Measurements from ENCODE around the gene LDLRAD4. TPM values are rescaled to one million over a fixed set of nuclear protein-coding genes. Genes with fewer than 3 reads are reported as not detected.

LDLRAD4 gene
- total RNA-seq, 2 experiments from 2014 or later = 37.3 to 38.5 TPM

DNA sequence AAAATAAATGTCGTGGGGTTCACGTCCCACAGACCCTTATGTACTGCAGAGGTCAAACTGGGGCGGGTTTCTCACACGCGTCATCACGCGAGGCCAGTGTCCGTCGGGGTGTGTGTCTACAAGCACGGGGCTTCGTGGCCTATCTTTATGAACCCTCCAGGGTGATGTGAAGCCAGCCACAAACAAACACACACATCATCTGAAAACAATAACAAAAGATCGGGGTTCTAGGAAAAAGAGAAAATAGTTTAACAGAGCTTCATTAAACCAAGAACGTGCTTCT is 23.3 kb downstream of the LDLRAD4 start:
- no peak for DNase-seq
- ChIA-PET POLR2A (no interaction called here), CTCF (interaction anchor here (1.0 kb wide), 1 partner anchor 10 kb away, joined by 3 read pairs; no protein-coding TSS in a partner anchor)

DNA sequence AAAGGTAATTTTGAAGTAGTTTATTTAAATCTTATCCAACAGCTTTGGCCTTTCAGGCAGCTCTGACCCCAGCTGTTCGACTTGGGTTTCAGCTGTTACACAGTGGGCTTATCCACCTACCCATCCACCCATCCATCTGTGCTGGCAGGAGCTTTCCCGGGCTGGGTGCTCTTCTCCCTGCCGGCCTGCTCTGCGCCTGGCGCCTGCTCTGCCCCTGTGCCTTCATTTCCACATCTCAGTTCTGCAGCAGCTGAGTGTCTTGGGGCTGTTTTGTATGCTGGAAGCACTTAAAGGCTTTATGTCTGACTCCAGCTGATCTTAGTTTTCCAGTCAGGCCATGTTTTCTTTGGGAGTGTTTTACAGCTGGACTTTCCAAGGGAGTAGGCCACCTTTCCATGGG is 24.2 kb downstream of the LDLRAD4 start:
- POLR2A ChIA-PET = interaction anchor here (0.6 kb wide), 1 partner anchor 239 kb away, joined by 3 read pairs; no protein-coding TSS in a partner anchor

More for the DNA sequence above, 23.3 kb downstream of the LDLRAD4 start:
- no peaks in the 10 kb centered on the region for H3K27me3 Mint-ChIP-seq
- TF ChIP-seq, protein P1, sequence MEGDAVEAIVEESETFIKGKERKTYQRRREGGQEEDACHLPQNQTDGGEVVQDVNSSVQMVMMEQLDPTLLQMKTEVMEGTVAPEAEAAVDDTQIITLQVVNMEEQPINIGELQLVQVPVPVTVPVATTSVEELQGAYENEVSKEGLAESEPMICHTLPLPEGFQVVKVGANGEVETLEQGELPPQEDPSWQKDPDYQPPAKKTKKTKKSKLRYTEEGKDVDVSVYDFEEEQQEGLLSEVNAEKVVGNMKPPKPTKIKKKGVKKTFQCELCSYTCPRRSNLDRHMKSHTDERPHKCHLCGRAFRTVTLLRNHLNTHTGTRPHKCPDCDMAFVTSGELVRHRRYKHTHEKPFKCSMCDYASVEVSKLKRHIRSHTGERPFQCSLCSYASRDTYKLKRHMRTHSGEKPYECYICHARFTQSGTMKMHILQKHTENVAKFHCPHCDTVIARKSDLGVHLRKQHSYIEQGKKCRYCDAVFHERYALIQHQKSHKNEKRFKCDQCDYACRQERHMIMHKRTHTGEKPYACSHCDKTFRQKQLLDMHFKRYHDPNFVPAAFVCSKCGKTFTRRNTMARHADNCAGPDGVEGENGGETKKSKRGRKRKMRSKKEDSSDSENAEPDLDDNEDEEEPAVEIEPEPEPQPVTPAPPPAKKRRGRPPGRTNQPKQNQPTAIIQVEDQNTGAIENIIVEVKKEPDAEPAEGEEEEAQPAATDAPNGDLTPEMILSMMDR (IDR thresholded peaks at IDR 0.05) = no peak
- H3K27ac Mint-ChIP-seq = no peak overlapping the region
- H3K4me3 Mint-ChIP-seq = no peak overlapping the region
- no peak for ATAC-seq
- H3K36me3 Mint-ChIP-seq (ENCODE audit: low read depth) = peaks cover 2% of the 10 kb centered on the region
- H3K9me3 Mint-ChIP-seq = peaks cover 2% of the 10 kb centered on the region
- H3K4me1 Mint-ChIP-seq (ENCODE audit: low read depth) = peaks cover 4% of the 10 kb centered on the region
- intact Hi-C loops (cut with micrococcal nuclease) = no loop called here

DNA sequence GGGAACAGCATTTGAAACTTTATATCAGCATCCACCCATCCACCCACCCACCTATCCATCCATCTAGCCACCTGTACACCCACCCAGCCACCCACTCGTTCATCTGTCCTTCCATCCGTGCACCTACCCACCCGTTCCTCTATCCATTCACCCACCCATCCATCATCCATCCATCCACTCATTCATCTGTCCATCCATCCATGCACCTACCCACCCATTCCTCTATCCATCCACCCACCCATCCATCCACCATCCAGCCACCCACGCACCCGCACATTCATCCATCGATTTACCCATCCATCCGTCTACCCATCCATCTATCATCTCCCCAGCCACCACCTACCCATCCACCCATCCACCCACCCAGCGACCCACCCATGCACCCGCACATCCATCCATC is 24.8 kb downstream of the LDLRAD4 start:
- peaks cover 4% of the 10 kb centered on the region for H3K4me1 Mint-ChIP-seq (ENCODE audit: low read depth)
- ATAC-seq = no peak
- CTCF ChIA-PET = interaction anchor here (0.8 kb wide), 1 partner anchor 27 kb away, joined by 4 read pairs; no protein-coding TSS in a partner anchor
- H3K36me3 Mint-ChIP-seq (ENCODE audit: low read depth) = peaks cover 2% of the 10 kb centered on the region
- intact Hi-C loops (cut with micrococcal nuclease) = no loop called here
- POLR2A ChIA-PET = no interaction called here
- TF ChIP-seq, protein P1 (IDR thresholded peaks at IDR 0.05) = no peak
- H3K4me3 Mint-ChIP-seq = no peak overlapping the region
- H3K27ac Mint-ChIP-seq = no peak overlapping the region
- DNase-seq = no peak
- H3K9me3 Mint-ChIP-seq = peaks cover 2% of the 10 kb centered on the region
- H3K27me3 Mint-ChIP-seq = no peaks in the 10 kb centered on the region

More for the DNA sequence above, 24.2 kb downstream of the LDLRAD4 start:
- Mint-ChIP-seq H3K9me3 (peaks cover 2% of the 10 kb centered on the region), H3K4me1 (ENCODE audit: low read depth) (peaks cover 4% of the 10 kb centered on the region), H3K36me3 (ENCODE audit: low read depth) (peaks cover 2% of the 10 kb centered on the region), H3K27me3 (no peaks in the 10 kb centered on the region), H3K4me3 (no peak overlapping the region), H3K27ac (no peak overlapping the region)
- DNase-seq = no peak
- intact Hi-C loops (cut with micrococcal nuclease) = no loop called here
- ATAC-seq = no peak
- TF ChIP-seq, protein P1 (IDR thresholded peaks at IDR 0.05) = no peak
- CTCF ChIA-PET = interaction anchor here (0.8 kb wide), 1 partner anchor 26 kb away, joined by 4 read pairs; no protein-coding TSS in a partner anchor

DNA sequence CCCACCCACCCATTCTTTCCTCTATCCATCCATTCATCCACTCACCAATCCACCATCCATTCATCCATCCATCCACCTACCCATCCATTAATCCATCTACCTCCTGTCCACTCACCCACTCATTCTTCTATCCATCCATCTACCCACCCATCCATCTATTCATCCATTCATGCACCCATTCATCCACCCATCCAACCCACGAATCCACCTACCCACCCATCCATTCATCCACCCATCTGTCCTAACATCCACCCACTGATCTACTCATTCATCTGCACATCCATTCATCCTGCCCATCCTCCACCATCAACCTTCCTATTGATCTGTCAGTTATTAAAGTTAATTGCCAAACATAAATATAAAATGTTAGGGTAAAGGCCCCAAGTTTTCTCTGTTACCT is 25.6 kb downstream of the LDLRAD4 start:
- H3K4me1 Mint-ChIP-seq (ENCODE audit: low read depth) = peaks cover 4% of the 10 kb centered on the region
- peaks cover 2% of the 10 kb centered on the region for H3K9me3 Mint-ChIP-seq
- DNase-seq (no peak), ATAC-seq (no peak)
- POLR2A ChIA-PET = no interaction called here
- TF ChIP-seq, protein P1 (IDR thresholded peaks at IDR 0.05) = no peak
- H3K4me3 Mint-ChIP-seq = no peak overlapping the region
- CTCF ChIA-PET = no interaction called here
- H3K27ac Mint-ChIP-seq = no peak overlapping the region
- peaks cover 2% of the 10 kb centered on the region for H3K36me3 Mint-ChIP-seq (ENCODE audit: low read depth)
- intact Hi-C loops (cut with micrococcal nuclease) = no loop called here
- H3K27me3 Mint-ChIP-seq = no peaks in the 10 kb centered on the region

DNA sequence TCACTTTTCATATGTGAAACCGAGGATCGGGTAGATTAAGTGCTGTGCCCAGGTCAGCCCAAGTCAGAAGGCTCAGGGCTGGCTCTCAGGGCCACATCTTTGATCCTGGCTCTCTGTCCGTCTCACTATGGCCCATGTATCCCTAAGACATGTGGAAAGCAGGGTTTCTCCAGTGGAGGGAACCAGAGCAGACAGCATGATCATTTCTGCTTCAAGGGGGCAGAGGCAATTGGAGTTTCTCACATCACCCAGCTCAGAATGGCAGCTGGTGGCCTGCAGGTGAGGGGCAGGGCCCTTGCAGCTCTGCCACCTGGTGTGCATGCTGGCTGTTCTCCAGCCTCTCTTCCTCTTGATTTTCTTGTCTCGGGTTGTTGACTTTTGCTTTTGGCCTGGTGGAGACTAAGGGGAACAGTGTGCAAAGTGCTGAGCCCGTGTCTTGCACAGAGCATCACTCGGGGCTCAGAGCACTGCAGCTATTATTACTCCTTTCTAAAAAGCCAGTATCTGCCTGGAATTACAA is 27.0 kb downstream of the LDLRAD4 start:
- CTCF ChIA-PET = interaction anchor here (0.8 kb wide), 1 partner anchor 24 kb away, joined by 3 read pairs; no protein-coding TSS in a partner anchor
- no peak overlapping the region for H3K4me3 Mint-ChIP-seq
- H3K36me3 Mint-ChIP-seq (ENCODE audit: low read depth) = peaks cover 5% of the 10 kb centered on the region
- peaks cover 6% of the 10 kb centered on the region for H3K4me1 Mint-ChIP-seq (ENCODE audit: low read depth)
- POLR2A ChIA-PET = no interaction called here
- TF ChIP-seq, protein P1 (IDR thresholded peaks at IDR 0.05) = no peak
- no peaks in the 10 kb centered on the region for H3K27me3 Mint-ChIP-seq
- intact Hi-C loops (cut with micrococcal nuclease) = no loop called here
- DNase-seq (no peak), ATAC-seq (no peak)
- H3K9me3 Mint-ChIP-seq = peaks cover 2% of the 10 kb centered on the region
- no peak overlapping the region for H3K27ac Mint-ChIP-seq
